Hepatocyte (in vitro differentiated cells): ENCODE measurements around the gene TACSTD2. TPM values are rescaled to one million over a fixed set of nuclear protein-coding genes. Genes with fewer than 3 reads are reported as not detected.

ENCODE experiments used
- DNase-seq: peaks from one replicate; pipeline ENCODE4 v3.0.0-alpha.2; 2016; ENCODE audit warnings: low spot score
- H2AFZ ChIP-seq: fragments of 200-600 bp; sonication (generic); 2 replicates; pipeline ENCODE4 v1.6.0; 2016; ENCODE audit warnings: antibody characterized with exemption, mild to moderate bottlenecking
- H3K27ac ChIP-seq: fragments of 200-600 bp; sonication (generic); 2 replicates; pipeline ENCODE4 v1.5.1; 2016; ENCODE audit warnings: mild to moderate bottlenecking
- H3K27me3 ChIP-seq: fragments of 200-600 bp; sonication (generic); 2 replicates; pipeline ENCODE4 v1.6.1; 2016
- H3K36me3 ChIP-seq: fragments of 200-600 bp; sonication (generic); replicated peaks from 2 replicates; pipeline ENCODE4 v1.5.1; 2016; ENCODE audit warnings: low read depth; ENCODE audit not compliant: insufficient read depth
- H3K4me1 ChIP-seq: fragments of 200-600 bp; sonication (generic); 2 replicates; pipeline ENCODE4 v1.5.1; 2016; ENCODE audit warnings: mild to moderate bottlenecking, moderate library complexity; ENCODE audit not compliant: insufficient read depth
- H3K4me2 ChIP-seq: fragments of 200-600 bp; sonication (generic); 2 replicates; pipeline ENCODE4 v1.6.0; 2016
- H3K4me3 ChIP-seq: fragments of 200-600 bp; sonication (generic); 2 replicates; pipeline ENCODE4 v1.5.1; 2016; ENCODE audit warnings: mild to moderate bottlenecking
- H3K79me2 ChIP-seq: fragments of 200-600 bp; sonication (generic); 2 replicates; pipeline ENCODE4 v1.6.0; 2017; ENCODE audit warnings: mild to moderate bottlenecking
- H3K9me2 ChIP-seq: fragments of 200-600 bp; sonication (generic); replicated peaks from 2 replicates; pipeline ENCODE4 v1.6.0; 2017; ENCODE audit warnings: mild to moderate bottlenecking; ENCODE audit not compliant: insufficient read depth
- H3K9me3 ChIP-seq: fragments of 200-600 bp; sonication (generic); 2 replicates; pipeline ENCODE4 v1.5.1; 2016; ENCODE audit warnings: low read depth, mild to moderate bottlenecking
- H4K20me1 ChIP-seq: fragments of 200-600 bp; sonication (generic); 2 replicates; pipeline ENCODE4 v1.6.0; 2016; ENCODE audit warnings: mild to moderate bottlenecking; ENCODE audit not compliant: insufficient read depth, poor library complexity, severe bottlenecking
- EZH2 ChIP-seq: fragments of 200-600 bp; sonication (generic); IDR thresholded peaks from 2 replicates; pipeline ENCODE4 v1.6.1; 2016; ENCODE audit warnings: antibody characterized with exemption, mild to moderate bottlenecking, borderline replicate concordance
- EZH2phosphoT487 ChIP-seq: fragments of 200-600 bp; sonication (generic); IDR thresholded peaks from one replicate; pipeline ENCODE4 v1.6.1; 2018; ENCODE audit warnings: antibody characterized with exemption, mild to moderate bottlenecking, low read depth, moderate library complexity; ENCODE audit not compliant: unreplicated experiment, severe bottlenecking
- WGBS: methylation state at CpG from one replicate; pipeline ENCODE4 v1.1.6; 2016; ENCODE audit warnings: low lambda C conversion rate; ENCODE audit errors: missing lambda C conversion rate; 5-methylcytosine and 5-hydroxymethylcytosine counted together
- polyA plus RNA-seq: library from polyadenylated mRNA; unstranded; fragments of >200 nt; fragmentation: Nextera tagmentation; extraction: Ambion mirVana; gene quantifications from 2 replicates; pipeline ENCODE4 v1.2.1, GENCODE V29; 2016
- total RNA-seq: library from RNA; depleted of rRNA; stranded (reverse); fragments of >200 nt; gene quantifications from 2 replicates; pipeline ENCODE4 v1.2.3, GENCODE V29; 2014
- TF ChIP-seq, protein P1 (sequence below): fragments of 200-600 bp; sonication (generic); IDR thresholded peaks from 2 replicates; pipeline ENCODE4 v1.5.1; 2016; ENCODE audit warnings: antibody characterized with exemption, mild to moderate bottlenecking; ENCODE audit not compliant: poor library complexity

Gene TACSTD2
- total and polyA plus RNA-seq, 2 experiments from 2014 or later: 6.7 to 21.7 TPM

- Histone ChIP-seq H3K36me3 (no peaks in the 10 kb centered on the region), H3K9me3 (no peaks in the 10 kb centered on the region), H2AFZ (no peak overlapping the region), H3K9me2 (no peaks in the 10 kb centered on the region), H3K27ac (no peak overlapping the region), H3K27me3 (no peaks in the 10 kb centered on the region), H3K79me2 (no peaks in the 10 kb centered on the region), H4K20me1 (no peaks in the 10 kb centered on the region), H3K4me2 (no peak overlapping the region), H3K4me1 (no peaks in the 10 kb centered on the region), H3K4me3 (no peak overlapping the region)
- TF ChIP-seq EZH2 (no peak), EZH2phosphoT487 (no peak)
- TF ChIP-seq, protein P1, sequence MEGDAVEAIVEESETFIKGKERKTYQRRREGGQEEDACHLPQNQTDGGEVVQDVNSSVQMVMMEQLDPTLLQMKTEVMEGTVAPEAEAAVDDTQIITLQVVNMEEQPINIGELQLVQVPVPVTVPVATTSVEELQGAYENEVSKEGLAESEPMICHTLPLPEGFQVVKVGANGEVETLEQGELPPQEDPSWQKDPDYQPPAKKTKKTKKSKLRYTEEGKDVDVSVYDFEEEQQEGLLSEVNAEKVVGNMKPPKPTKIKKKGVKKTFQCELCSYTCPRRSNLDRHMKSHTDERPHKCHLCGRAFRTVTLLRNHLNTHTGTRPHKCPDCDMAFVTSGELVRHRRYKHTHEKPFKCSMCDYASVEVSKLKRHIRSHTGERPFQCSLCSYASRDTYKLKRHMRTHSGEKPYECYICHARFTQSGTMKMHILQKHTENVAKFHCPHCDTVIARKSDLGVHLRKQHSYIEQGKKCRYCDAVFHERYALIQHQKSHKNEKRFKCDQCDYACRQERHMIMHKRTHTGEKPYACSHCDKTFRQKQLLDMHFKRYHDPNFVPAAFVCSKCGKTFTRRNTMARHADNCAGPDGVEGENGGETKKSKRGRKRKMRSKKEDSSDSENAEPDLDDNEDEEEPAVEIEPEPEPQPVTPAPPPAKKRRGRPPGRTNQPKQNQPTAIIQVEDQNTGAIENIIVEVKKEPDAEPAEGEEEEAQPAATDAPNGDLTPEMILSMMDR: no peak
- no peak for DNase-seq
- WGBS: 85% methylated on average over 6 of the region's 6 CpGs
These were observed 20.9 kb upstream of the TACSTD2 start for GRCh38 chr1:58597996-58598395.

GRCh38 chr1:58597076-58597475 is 20.0 kb upstream of the TACSTD2 start:
- H3K27me3 ChIP-seq: no peaks in the 10 kb centered on the region
- H4K20me1 ChIP-seq: no peaks in the 10 kb centered on the region
- DNase-seq: no peak
- no peak overlapping the region for H3K4me2 ChIP-seq
- no peak overlapping the region for H3K27ac ChIP-seq
- H2AFZ ChIP-seq: no peak overlapping the region
- no peaks in the 10 kb centered on the region for H3K4me1 ChIP-seq
- 75% methylated on average over 9 of the region's 9 CpGs for WGBS
- H3K4me3 ChIP-seq: no peak overlapping the region
- no peaks in the 10 kb centered on the region for H3K36me3 ChIP-seq
- TF ChIP-seq EZH2 (no peak), EZH2phosphoT487 (no peak)
- TF ChIP-seq, protein P1: no peak
- no peaks in the 10 kb centered on the region for H3K9me2 ChIP-seq
- H3K9me3 ChIP-seq: no peaks in the 10 kb centered on the region
- no peaks in the 10 kb centered on the region for H3K79me2 ChIP-seq

- Histone ChIP-seq H2AFZ (no peak overlapping the region), H3K79me2 (no peaks in the 10 kb centered on the region), H3K27ac (no peak overlapping the region), H3K4me3 (no peak overlapping the region), H3K4me2 (no peak overlapping the region), H3K27me3 (no peaks in the 10 kb centered on the region), H3K9me3 (no peaks in the 10 kb centered on the region), H4K20me1 (no peaks in the 10 kb centered on the region), H3K36me3 (no peaks in the 10 kb centered on the region), H3K9me2 (no peaks in the 10 kb centered on the region), H3K4me1 (no peaks in the 10 kb centered on the region)
- 53% methylated on average over 4 of the region's 4 CpGs for WGBS
- TF ChIP-seq EZH2phosphoT487: no peak
- TF ChIP-seq, protein P1: no peak
- no peak for TF ChIP-seq EZH2
- DNase-seq: no peak
These were observed 19.6 kb upstream of the TACSTD2 start for GRCh38 chr1:58596631-58597052.

GRCh38 chr1:58594546-58594945 is 17.5 kb upstream of the TACSTD2 start:
- Histone ChIP-seq H3K9me2 (no peaks in the 10 kb centered on the region), H3K27me3 (no peaks in the 10 kb centered on the region), H3K4me1 (no peaks in the 10 kb centered on the region), H3K4me3 (no peak overlapping the region), H4K20me1 (no peaks in the 10 kb centered on the region), H3K4me2 (no peak overlapping the region), H3K9me3 (no peaks in the 10 kb centered on the region), H3K79me2 (no peaks in the 10 kb centered on the region), H2AFZ (no peak overlapping the region), H3K27ac (no peak overlapping the region), H3K36me3 (no peaks in the 10 kb centered on the region)
- TF ChIP-seq, protein P1: no peak
- no peak for TF ChIP-seq EZH2phosphoT487
- TF ChIP-seq EZH2: no peak
- DNase-seq: no peak
- WGBS: 74% methylated on average over 1 of the region's 1 CpG
